HG03045 (cell line): ENCODE data around the gene CIC.

Source experiments
- ATAC-seq: cut with Tn5 transposase; IDR thresholded peaks from one replicate; pipeline ENCODE4 v1.9.1; 2021; ENCODE audit warnings: mild to moderate bottlenecking, moderate library complexity; ENCODE audit not compliant: unreplicated experiment

CIC gene

DNA sequence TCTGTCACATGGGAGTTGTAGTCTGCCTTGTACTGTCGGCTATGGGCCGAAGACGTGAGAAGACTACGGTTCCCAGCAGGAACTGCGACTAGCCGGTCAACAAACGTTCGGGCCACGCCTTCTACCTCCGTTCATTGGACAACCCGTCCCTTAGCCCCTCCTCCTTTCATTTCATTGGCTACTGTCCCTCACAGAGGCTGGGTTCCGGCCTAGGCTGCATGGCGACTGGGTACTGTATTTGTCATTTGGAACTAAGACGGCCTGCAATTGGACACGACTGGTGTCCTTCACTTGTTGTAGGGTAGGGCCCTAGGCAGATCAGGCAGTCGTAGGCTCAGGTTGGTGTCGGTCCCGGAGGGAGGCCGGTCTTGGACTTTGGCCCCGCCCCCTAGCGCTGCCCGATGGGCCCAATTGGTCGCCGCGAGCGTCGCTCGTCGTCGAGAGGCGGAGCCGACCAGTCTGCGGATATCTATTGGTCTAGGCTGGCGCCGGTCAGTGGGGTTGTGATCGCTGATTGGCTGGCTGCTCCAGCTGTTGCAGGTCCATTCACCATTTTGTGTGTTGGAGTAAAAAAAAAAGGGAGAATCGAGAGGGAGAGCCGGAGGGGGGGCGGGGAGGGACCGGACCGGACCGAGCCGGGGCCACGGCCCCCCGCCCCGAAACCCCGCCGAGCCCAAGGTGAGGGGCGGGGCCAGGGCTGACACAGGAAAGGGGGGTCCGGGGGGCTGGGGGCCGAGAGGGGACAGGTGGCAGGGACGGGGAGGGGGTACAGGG is at the start of gene CIC:
Gene CIC, plus strand, starts transcription at position 549 of the 774 bp plus-strand sequence. CDS start 2,532 bp downstream, outside the sequence.
- ATAC-seq, result peak; percentile 76

DNA sequence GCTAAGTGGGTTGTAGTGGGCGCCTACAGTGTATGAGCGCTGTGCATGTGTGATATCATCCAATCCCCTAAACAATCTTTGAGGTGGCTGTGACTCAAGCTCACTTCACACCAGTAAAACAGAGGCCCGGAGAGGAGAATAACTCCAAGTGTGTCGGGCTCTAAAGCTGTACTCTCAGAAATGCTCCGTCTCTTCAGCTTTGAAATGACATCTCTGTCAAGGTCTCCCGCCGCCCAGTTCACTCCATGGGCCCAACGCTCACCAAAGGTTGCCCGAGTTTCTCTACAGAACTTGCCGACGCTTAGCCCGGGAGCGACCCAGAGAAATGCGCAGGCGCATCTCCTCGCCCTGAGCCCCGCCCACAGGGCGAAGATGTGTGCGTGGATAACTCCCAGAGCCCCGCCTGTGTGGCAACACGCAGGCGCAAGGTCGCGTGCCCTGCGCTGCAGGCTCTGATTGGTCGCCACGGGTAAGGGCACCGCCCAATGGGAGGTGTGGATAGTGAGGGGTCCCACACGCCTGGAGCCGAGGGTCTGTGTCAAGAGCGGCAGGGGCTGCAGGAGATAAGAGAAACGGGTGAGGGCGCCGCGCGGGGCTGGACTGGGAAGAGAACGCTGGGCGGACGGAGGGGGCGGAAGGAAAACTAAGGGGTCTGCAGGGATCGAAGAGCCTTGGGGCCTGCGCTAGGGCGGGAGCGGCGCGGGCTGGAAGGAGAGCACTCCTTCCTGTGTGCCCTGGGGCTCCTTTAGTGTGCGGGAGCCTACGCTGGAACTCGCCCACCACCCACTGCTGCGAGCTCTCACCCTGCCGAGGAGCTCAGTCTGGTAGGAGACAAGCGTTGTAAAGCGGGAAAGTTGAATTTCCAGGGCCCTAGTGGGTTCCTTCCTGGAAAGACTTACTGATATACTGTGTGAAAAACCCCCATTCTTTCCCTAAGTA is 49.0 kb upstream of the CIC start, which contains the start of gene ZNF526:
Gene ZNF526, plus strand, starts transcription at position 501 of the 939 bp plus-strand sequence. CDS start 4,092 bp downstream, outside the sequence.
- ATAC-seq, result peak; percentile 67

DNA sequence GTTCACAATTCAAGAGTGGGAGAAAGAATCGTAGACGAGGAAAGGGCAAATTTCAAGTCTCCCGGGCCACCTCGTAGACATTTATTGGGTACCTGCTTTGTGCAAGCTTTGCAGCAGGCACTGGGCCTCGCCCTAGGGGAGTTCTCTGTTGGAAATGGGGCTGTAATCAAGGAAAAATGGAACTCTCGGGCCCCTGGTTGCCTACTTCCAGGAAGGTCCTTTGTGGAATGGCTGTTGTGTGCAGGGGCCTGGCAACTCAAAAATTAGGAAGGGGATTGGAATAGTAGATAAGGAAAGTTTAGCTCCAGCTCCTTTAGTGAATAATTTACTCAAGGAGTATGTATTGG is 48.3 kb upstream of the CIC start:
- no peak for ATAC-seq

DNA sequence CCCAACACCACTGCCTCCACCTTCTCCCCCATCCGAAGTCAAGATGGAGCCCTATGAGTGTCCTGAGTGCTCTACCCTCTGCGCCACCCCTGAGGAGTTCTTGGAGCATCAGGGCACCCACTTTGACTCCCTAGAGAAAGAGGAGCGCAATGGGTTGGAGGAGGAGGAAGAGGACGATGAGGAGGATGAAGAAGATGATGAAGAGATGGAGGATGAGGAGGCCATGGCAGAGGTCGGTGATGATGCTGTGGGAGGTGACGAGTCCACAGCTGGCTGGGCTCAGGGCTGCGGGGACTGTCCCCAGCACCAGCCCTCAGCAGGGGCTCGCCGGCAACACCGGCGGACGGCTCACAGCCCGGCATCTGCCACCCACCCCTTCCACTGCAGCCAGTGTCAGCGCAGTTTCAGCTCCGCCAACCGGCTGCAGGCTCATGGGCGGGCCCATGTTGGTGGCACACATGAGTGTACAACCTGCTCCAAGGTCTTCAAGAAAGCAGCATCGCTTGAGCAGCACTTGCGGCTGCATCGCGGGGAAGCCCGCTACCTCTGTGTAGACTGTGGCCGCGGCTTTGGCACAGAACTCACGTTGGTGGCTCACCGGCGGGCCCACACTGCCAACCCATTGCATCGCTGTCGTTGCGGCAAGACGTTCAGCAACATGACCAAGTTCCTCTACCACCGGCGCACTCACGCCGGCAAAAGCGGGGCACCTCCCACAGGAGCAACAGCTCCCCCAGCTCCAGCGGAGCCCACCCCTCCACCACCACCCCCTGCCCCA is 43.9 kb upstream of the CIC start:
- ATAC-seq, result no peak

DNA sequence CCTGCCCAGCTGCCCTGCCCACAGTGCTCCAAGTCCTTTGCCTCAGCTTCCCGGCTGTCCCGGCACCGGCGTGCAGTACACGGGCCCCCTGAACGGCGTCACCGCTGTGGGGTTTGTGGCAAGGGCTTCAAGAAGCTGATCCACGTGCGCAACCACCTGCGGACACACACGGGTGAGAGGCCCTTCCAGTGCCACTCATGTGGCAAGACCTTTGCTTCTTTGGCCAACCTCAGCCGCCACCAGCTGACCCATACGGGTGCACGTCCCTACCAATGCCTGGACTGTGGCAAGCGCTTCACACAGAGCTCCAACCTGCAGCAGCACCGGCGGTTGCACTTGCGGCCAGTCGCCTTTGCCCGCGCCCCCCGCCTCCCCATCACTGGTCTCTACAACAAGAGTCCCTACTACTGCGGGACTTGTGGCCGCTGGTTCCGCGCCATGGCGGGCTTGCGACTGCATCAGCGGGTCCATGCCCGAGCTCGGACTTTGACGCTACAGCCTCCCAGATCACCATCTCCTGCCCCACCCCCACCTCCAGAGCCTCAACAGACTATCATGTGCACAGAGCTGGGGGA is 43.2 kb upstream of the CIC start:
- ATAC-seq, result no peak

DNA sequence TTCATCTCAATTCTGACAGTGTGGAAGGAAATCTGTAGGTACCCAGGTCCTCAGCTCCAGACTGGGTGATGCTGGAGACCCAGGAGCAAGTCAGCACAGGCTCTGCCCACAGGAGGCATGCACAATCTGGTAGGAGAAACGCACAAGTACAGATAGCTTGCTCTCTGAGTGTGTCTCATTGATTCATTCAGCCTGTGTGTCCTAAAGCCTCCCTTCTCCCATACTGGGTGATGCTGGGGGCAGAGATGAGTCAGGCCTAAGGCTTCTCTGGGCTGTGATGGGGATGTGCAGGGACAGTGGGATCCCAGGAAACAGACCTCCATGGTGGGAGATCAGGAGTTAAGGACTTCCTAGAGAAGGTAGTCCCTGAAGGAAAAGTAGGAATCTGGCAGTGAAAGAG is 42.2 kb upstream of the CIC start:
- ATAC-seq, result no peak

DNA sequence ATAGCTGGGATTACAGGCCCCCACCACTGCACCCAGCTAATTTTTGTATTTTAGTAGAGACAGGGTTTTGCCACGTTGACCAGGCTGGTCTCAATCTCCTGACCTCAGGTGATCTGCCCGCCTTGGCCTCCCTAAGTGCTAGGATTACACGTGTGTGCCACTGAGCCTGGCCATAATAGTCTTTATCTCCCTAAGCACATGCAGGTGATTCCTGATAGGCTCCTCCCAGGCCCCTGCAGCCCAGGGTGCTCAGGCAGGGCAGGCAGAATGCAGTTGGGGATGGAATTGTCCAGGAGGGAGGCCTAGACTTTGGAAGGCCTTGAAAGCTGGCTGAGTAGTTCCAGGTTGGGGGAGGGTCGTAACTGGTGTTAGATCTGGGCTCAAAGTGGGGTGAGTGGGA is 40.4 kb upstream of the CIC start:
- ATAC-seq, result no peak

DNA sequence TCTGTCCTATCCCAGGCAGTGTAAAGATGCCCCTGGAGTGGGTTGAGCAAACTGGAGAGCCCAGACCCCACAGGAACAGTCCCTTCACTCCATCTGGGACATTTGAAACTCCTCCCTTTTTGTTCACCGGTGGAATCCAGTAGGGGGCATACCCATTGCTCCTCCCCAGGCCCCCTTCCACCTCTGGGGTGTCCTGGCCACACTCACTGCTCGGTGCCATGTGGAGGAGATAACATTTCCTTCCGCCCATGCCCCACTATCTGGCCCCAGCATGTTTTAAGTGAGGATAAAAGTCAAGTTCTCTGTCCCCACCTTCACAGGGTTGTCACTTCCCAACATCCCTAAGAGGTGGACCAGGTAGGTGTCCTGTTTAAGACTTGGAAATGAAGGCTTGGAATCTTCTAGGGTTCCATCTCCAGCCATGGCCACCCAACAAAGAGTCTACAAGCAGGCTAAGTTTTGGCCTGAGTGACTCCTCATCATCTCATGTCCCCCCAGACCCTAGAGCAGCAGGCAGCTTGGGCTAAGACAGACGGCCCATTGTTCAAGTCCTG is 39.7 kb upstream of the CIC start:
- no peak for ATAC-seq

DNA sequence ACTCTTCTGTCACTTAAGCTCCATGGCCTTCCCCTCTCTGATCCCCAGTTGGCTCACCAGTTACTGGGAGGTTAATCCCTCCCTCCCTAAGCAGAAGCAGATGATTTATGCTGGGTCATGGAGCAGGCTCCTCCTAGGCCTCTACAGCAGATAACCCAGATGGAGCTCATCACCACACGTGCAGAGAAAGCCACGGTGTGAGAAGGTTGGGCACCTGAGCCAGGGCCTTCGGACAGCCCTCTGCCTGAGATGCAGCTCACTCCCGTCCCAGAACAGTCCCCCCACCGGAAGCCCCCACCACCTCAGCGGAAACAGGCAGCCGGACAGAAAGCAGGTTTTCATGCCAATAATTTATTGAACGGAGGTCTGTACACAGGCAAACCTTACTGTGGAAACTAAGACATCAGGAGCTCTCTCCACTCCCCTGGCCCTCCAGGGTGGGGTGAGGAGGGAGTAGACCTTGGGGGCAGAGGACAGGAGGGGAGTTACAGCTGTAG is 39.1 kb upstream of the CIC start:
- ATAC-seq, result no peak

DNA sequence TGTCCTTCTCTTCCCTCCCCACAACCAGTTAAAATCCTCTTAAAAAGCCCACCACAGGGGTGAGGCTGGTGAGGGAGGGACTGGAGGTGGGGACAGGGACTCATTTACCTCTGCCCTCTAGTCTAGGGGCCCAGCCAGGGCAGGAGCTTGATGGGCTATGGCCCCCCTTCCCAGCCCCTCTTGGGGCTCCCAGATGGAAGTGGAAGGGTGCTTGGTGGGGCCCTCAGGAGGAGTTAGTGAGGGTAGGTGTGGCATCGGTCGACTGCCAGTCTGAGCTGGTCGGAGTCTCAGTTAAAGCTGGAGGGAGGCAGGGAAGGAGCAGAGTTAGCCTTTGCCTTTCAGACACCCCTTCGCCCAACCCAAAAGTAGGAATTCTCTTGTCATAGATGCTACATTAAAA is 38.5 kb upstream of the CIC start:
- ATAC-seq, result no peak

DNA sequence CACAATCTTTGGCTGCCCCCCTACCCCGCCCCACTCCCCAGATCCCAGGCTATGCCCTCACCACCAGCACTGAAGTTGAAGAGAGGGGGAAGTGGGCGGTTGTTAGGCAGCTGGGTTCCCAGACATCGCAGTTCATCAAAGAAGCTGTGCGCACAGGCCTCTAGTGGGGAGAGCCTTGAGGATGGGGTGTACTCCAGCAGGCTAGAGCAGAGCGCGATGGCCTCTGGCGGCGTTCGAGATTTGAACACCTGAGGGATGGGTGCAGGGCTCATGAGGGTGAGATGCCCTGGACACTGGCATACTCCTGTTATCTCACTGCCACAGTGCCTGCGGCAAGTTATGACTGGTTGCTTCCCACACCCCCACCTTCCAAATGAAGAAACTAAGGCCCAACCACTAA is 36.6 kb upstream of the CIC start:
- ATAC-seq, result no peak

DNA sequence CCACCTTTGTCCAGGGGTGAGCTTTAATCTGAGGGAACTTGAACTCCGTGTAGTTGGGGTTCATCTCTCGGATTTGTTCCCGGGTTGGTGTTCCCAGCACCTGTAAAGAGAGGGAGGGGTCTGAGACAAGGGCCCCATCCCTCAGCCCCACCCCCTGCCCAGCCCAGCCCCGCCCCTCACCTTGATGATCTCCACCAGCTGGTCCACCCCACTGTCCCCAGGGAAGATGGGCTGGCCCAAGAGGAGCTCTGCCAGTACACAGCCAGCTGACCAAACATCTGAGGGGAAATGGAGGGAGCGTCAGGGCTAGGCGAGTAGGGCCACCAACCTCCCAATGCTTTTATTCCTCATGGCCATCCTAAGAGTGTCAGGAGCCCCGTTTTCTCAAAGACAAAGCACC is 35.9 kb upstream of the CIC start:
- ATAC-seq, result no peak

DNA sequence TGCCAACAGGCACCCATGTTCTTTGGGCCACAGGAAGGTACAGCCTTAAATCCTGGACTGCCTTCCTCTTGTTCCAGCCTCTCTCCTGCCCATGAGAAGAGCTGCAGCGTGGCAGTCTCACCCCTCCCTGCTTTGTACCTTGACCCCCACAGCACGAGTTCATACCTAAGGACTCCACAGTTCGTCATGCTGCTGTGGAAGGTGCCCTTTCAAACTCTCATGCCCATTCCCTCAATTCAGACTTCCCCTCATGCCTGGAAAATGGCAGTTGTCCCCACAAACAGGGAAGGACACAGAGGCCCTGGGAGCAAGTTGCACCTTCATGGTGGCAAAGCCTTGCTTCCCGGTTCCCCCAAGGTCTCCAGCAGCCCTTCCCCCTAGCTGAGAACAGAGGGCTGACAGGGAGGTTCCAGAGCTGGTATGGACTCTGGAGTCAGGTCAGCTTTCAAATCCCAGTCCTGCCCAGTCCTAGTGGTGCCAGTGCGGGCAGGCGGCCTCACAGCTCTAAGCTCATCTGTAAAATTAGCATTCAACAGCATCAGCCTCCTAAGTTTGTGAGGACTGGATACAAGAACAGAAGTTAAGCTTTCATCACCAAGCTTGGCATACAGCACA is 35.3 kb upstream of the CIC start:
- no peak for ATAC-seq

DNA sequence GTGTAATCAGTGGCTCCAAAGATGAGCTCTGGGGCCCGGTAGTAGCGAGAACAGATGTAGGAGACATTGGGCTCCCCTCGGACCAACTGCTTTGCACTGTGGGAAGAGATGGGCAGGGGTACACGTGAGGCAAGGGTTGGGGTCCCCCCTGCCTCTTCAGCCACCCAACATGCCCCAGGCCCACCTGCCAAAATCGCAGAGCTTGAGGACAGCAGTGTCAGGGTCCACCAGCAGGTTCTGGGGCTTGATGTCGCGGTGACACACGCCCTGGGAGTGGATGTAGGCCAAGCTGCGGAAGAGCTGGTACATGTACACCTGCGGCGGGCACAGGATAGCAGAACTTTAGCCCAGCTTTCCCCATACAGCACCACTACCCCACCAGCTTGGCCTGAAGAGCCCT is 34.7 kb upstream of the CIC start:
- ATAC-seq, result no peak

DNA sequence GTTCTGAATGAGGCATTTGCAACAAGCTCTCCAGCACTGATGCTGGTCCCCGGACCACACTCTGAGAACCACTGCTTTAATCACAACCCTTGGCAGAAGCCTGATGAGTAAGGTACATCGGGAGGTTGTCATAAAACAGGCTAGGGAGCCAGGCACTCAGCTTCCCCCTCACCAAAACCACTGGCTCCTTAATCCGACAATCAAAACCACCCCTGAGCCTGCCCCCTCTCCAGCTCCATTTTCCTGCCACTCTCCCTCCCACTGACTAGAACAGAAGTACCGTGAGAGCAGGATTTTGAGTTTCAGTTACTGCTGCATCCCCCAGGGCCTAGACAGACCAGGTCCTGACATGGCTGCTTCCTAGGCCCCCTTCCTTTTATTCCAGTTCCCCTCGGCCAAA is 33.9 kb upstream of the CIC start:
- no peak for ATAC-seq

DNA sequence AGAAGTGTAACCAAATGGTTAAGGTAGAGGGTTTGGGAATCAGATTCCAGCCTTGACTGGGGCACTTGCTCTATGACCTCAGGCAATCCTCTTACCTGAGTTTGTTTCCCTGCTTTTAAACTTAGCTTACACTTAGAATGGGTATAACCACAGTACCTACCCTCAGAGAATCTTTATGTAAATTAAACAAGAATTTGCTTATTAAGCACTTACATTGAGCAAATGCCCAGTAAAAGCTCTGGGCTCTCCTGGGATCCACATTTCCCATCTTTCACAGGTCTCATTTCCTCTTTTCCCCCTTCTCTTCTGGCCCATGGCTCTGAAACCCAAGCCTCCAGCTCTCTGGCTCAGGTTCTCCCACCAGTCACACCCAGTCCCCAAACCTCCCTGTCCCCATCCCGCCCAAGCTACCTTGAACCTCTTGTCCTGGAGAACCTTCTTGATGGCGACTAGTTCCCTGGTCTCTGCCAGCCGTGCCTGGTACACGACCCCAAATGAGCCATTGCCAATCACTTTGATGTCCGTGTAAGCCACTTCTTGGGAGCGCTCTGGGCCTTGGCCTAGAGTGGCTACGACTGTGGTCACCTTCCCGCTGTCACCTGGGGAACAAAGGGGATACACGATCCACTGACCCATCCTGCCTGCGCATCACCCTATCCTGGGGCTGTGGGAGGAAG is 29.4 kb upstream of the CIC start:
- no peak for ATAC-seq

DNA sequence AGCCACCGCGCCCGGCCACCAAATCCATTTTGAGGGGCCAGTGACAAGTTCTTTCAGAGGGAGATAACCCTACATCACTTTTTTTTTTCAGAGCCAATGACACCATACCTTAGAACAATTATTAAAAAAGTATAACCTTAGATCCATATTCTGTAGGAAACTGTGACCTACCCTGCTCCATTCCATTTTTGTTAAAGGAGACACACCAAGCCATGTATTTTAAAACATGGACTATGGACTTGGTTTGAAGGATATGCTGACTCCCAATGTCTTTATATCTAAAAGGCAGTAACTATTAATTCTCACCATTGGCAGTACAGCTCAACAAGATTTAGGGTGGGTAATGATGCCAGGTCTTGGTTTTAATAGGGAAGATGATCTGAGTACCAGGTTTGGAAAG is 27.8 kb upstream of the CIC start:
- no peak for ATAC-seq

DNA sequence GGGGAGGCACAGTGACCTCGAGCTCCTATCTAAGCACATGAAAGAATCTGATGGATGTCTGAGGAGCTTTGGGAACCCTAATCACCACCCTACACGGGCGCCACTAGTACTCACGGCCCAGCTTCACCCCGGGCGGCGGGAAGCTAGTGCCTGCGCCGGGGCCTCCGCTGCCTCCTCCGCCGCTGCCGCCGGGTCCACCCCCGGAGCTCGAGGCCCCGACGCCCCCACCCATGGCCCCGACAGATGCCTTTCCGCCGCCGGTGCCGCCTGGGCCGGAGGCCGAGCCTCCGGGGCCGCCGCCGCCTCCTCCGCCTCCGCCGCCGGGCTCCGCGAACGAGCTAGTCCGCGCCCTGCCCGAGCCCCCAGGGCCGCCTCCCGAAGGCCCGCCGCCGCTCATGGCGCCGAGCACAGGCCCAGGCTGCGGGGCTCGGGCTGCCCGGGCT is 27.0 kb upstream of the CIC start:
- ATAC-seq, result no peak
